NCI-H82 (cell line): ENCODE measurements around the gene MTSS2.
"Not testable (repeated sequence)": the region's sequence is repeated elsewhere in the genome, so short reads cannot be mapped to it uniquely, and the experiment has no call there.

Source experiments
- DNase-seq: peaks from one replicate; lab custom pipeline; 2025; lab: John Stamatoyannopoulos, UW

The MTSS2 gene

DNA sequence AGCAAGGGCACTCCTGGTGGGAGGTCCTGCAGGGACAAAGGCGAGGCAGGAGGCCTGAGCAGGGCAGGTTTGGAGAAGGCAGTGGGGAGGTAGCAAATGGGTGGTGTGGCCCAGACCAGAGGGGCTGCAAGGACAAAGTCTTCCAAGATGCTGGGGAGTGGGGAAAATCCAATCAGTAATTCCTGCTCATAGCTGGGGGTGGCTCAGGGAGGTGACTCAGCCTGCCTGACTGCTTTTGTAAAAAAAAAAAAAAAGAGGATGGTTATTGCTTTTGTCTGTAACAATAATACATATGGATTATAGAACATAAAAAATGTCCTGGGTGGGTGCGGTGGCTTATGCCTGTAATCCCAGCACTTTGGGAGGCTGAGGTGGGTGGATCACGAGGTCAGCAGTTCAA is 34.3 kb downstream of the MTSS2 start:
- no peak for DNase-seq

- DNase-seq = no peak
Observed at GRCh38 chr16:70650216-70650615, 35.6 kb downstream of the MTSS2 start.

- no peak for DNase-seq
Observed at GRCh38 chr16:70649300-70649699, 36.6 kb downstream of the MTSS2 start.

DNA sequence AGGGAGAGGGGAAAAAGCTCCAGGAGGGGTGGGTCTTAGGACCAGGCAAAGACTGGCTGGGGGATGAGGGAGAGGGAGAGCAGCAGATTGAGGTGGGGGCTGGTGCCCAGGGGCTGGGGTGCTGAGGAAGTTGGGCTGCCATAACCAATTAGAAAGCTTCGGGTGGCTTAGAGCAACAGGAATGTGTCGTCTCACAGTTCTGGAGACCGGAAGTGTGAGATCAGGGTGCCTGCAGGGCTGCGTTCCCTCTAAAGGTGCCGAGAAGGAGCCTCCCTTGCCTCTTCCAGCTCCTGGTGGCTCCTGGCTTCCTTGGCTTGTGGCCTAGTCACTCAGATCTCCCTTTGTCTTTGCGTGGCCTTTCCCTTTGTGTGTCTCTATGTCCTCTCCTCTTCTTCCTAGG is 37.2 kb downstream of the MTSS2 start:
- DNase-seq = no peak

- no peak for DNase-seq
Observed at GRCh38 chr16:70647441-70648359, 38.2 kb downstream of the MTSS2 start.

GRCh38 chr16:70646260-70647241 is 39.3 kb downstream of the MTSS2 start, which contains the start of gene IL34:
TSS of gene IL34 (plus strand) at chr16:70646559. CDS start at chr16:70646948, 389 bp downstream.
- DNase-seq = no peak

DNA sequence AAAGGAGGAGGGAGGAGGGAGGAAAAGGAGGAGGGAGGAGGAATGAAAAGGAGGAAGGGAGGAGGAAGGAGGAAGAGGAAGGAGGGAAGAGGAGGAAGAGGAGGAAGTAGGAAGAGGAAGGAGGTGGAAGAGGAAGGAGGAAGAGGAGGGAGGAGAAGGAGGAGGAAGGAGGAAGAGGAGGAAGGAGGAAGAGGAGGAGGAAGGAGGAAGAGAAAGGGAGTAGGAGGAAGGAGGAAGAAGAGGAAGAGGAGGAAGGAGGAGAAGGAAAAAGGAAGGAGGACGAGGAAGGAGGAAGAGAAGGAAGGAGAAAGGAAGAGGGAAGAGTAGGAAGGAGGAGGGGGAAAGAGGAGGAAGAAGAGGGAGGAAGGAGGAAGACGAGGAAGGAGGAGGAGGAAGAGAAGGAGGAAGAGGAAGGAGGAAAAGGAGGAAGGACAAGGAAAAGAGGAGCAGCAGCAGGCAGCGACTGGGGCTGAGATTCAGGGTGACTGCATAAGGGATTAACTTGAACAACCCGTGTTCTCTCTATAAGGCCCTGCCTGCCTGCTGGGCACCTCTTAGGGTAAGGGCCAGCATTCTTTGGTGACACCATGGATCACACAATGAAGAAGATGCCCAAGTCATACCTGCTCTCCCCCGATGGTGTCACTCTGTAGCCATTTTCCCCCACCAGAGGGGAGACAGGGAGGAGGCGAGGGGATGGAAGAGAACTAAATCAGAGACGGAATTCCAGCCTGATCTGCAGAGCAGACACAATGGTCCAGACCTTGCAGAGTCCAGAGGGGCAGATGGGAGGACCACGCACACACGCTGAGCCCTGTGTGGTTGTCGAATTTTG is 40.9 kb downstream of the MTSS2 start:
- DNase-seq = peak; percentile 33

- not testable (repeated sequence) for DNase-seq
Observed at GRCh38 chr16:70643264-70643663, 42.6 kb downstream of the MTSS2 start.

- DNase-seq = no peak
Observed at GRCh38 chr16:70642633-70643032, 43.2 kb downstream of the MTSS2 start.

DNA sequence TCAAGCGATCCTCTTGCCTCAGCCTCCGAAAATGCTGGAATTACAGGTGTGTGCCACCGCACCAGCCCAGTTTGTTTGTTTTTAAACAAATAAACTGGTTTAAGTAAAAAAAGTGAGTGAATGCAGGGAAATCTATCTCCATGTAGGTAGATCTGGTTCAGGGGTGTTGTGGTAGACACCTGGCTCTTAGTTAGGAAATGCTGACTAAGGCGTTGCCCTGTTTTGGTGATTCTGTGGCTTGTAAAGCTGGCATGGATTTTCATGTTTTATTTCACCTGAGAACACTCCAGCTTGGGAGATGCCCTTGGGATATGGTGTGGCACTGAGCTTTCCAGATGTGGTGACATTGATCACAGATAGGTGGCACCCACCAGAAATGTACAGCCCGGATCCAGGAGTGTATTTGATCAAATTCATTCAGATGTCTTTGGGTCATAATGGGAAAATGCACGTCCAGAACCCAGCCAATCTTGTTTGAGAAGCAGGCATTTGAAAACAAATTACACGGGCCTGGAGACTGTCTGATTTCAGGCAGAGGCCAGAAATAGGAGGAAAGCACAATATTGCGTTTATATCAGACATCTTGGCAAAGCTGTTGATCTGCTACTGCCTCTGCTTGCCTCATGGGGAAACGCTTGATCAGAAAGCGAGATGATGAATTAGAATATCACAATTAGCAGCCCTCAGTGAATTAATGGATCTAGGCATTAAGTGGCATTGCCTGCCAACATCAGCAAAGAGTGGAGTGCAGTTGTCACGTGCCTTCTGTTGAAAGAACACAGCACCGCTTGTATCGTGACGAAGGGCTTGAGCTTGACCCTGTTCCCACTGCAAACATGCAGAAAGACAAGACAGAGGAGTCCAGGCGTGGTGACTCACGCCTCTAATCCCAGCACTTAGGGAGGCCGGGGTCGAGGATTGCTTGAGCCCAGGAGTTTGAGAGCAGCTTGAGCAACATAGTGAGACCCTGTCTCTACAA is 46.8 kb downstream of the MTSS2 start:
- no peak for DNase-seq
